GM04503 (cell line): ENCODE results near the gene BICRA.
"Not testable (repeated sequence)": the region's sequence is repeated elsewhere in the genome, so short reads cannot be mapped to it uniquely, and the experiment has no call there.

ENCODE experiments used
- DNase-seq: peaks from one replicate; pipeline ENCODE4 v3.0.0-alpha.2; 2012; ENCODE audit warnings: low read depth

The BICRA gene

DNA sequence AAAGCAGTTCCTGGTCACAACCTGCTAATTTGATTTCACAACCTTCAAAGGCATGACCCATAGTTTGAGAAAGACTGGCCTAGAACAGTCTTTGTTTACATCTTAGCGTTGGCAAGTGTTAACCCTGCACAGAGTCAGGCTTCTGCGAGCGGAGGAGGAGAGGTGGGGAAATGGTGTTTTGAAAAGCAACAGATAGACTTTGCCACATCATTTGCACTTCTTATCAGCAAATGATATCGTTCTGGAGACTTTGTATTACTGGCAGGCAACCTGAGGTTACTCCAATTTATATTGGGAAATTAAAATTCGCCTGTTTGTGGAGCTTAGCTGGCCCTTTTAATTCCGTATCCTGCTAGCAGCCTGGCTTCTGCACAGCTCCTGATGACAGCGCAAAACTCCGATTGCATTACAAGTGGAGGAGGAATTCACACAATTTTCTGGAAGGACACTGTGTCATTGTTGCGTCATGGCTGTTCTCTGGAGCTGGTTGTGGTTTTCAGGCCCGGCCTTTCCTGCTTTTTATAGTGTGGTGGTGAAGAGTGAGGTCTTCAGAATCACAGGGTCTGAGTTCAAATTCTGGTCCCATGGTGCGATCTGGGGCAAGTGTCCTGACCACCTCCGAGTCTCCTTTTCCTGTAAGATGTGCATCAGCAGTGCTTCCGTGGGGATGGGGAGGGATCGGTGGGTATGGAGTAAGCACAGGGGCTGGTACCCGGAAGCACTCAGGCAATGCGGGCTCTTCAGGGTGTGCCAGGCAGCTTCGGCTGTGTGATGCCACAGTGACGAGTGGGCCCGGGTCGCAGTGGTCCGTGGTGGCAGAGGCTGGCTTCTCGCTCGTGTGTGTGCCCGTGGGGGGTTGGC, 55.2 kb downstream of the BICRA start:
- peak; percentile 97 for DNase-seq

DNA sequence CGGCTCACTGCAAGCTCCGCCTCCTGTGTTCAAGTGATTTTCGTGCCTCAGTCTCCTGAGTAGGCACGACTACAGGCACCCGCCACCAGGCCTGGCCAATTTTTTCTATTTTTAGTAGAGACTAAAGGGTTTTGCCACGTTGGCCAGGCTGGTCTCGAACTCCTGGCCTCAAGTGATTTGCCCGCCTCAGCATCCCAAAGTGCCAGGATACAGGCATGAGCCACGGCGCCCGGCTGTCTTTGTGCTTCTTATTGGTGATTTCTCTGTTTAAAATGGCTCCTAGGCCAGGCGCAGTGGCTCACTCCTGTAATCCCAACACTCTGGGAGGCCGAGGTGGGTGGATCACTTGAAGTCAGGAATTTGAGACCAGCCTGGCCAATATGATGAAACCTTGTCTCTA, 59.6 kb downstream of the BICRA start:
- DNase-seq = not testable (repeated sequence)

DNA sequence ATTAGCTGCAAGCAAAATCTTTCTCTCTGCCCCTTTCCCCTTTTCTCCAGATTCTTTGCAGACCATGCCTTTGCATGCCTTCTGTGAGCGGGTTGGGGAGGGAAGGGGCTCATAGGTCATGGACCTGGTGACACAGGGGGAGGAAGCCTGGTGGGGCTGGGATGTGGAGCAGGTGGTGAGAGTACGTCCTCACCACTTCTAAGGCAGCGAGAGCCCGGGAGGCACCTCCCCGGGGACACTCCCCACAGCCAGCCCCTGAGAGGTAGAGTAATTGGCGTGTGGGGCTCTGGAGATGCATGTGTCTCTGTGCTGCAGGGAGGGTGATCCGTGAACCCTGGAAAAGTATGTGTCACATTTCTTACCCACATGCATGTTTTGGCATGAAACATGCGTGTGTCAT, 61.8 kb downstream of the BICRA start:
- no peak for DNase-seq

DNA sequence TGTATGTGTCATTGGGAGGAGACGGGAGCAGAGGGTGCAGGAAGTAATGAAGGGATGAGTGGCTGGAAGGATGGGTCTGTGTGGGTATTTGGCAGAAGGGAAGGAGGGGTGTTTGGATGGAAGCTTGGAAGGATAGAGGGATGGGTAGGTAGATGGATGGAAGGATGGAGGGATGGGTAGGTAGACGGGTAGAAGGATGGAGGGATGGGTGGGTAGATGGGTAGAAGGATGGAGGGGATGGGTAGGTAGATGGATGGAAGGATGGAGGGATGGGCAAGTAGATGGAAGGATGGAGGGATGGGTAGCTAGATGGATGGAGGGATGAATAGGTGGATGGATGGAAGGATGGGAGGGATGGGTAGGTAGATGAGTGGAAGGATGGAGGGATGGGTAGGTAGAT, 62.6 kb downstream of the BICRA start:
- DNase-seq = no peak

DNA sequence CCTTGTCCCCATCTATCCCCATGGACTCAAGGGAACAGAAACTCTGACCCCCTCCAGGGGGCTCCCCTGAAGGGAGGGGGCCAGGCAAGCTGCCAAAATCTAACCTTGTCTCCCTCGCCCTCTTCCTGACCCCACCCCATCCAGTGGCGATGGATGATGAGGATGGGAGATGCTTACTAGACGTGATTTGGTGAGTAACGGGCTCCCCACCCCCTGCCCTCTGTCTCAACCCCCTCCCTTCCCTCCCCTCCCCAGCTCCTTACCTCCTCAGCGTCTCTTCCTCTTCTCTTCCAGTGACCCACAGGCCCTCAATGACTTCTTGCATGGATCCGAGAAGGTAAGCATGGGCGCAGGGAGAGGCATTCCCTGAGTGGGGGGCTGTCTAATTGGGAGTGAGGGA, 64.5 kb downstream of the BICRA start:
- DNase-seq = no peak

DNA sequence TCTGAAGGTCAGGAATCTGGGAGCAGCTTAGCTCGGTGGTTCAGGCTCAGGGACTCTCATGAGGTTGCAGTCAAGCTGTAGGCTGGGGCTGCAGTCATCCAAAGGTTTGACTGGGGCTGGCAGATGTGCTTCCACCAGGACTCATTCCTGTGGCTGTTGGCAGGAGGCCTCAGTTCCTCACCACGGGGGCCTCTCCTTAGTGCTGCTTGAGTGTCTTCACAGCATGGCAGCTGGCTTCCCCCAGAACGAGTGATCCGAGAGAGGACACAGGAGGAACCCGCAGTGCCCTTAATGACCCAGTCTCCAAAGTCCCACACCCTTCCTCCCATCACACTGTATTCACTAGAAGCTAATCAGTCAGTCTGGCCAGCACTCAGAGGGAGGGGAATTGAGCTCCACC, 65.6 kb downstream of the BICRA start:
- no peak for DNase-seq

DNA sequence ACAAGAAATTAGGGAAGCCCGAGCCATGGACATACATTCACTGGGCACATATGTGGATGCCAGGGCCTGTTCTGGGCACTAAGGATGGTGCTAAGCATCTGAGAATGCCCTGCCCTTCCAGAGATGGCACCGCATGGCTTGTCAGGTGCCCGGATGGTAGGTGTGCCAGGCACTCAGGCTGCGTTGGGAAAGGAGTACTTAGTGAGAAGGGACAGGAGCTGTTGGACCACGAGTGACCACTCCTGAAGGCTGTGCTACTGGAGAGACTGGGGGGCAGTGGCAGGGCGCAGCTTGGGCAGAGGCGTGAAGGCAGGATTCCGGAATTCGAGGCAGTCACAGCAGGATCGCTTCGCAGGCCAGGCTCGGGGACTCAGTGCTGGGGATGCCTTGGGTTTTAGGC, 66.3 kb downstream of the BICRA start:
- DNase-seq = no peak

DNA sequence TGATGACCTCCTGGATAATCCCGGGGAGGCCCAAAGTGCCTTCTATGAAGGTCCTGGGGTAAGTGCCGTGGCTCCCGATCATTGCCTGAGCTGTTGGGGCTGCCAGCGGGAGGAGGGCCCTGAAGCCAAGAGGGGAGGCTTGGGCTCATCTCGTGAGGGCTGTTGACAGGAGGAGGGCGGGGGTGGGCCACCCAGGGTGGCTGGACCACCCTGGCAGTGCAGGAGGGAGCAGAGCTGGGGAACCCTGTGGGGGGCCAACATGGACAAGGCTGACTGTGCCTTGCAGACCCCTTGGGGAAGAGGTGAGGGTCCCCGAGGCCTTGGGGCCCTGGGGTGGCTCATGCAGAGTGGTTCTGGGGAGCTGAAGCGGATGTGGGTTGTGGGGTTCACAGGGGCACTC, 66.9 kb downstream of the BICRA start:
- DNase-seq = no peak

DNA sequence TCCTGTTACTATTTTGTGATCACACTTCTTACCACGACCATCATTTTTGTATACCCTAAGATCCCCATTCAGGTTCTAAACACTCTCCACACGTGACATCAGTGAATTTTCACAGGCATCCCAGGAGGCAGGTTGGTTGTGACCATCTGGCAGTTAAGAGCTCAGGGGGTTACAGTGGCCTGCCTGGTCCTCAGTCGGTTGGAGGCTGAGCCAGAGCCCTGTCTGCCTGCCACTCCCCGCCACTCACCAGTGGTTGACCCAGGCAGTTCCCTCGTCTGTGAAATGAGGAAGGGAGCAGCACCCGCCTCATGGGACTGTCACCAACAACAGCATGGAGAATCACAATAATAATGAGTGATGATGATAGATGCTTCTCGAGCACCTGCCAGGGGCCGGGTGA, 67.9 kb downstream of the BICRA start:
- DNase-seq = no peak

DNA sequence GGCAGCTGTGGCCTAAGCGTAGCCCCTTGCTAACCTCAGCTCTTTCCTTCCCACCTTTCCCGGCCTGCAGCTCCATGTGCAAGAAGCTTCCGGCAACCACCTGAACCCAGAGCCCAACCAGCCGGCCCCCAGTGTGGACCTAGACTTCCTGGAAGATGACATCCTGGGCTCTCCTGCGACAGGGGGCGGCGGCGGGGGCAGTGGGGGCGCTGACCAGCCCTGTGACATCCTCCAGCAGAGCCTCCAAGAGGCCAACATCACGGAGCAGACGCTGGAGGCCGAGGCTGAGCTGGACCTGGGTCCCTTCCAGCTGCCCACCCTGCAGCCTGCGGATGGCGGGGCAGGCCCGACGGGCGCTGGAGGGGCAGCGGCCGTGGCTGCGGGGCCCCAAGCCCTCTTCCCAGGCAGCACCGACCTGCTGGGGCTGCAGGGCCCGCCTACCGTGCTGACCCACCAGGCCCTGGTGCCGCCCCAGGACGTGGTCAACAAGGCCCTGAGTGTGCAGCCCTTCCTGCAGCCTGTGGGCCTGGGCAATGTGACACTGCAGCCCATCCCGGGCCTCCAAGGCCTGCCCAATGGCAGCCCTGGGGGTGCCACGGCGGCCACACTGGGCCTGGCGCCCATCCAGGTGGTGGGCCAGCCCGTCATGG, 70.4 kb downstream of the BICRA start:
- DNase-seq = no peak

DNA sequence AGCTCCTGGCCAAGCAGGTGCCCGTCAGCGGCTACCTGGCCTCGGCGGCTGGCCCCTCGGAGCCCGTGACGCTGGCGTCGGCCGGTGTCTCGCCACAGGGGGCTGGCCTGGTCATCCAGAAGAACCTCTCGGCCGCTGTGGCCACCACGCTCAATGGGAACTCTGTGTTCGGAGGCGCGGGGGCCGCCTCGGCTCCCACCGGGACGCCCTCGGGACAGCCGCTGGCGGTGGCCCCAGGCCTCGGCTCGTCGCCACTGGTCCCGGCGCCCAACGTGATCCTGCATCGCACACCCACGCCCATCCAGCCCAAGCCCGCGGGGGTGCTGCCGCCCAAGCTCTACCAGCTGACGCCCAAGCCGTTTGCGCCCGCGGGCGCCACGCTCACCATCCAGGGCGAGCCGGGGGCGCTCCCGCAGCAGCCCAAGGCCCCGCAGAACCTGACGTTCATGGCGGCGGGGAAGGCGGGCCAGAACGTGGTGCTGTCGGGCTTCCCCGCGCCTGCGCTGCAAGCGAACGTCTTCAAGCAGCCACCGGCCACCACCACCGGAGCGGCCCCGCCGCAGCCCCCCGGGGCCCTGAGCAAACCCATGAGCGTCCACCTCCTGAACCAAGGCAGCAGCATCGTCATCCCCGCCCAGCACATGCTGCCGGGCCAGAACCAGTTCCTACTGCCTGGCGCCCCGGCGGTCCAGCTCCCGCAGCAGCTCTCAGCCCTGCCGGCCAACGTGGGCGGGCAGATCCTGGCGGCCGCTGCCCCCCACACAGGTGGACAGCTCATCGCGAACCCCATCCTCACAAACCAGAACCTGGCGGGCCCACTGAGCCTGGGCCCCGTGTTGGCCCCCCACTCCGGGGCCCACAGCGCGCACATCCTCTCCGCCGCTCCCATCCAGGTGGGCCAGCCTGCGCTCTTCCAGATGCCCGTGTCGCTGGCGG, 71.3 kb downstream of the BICRA start:
- no peak for DNase-seq

DNA sequence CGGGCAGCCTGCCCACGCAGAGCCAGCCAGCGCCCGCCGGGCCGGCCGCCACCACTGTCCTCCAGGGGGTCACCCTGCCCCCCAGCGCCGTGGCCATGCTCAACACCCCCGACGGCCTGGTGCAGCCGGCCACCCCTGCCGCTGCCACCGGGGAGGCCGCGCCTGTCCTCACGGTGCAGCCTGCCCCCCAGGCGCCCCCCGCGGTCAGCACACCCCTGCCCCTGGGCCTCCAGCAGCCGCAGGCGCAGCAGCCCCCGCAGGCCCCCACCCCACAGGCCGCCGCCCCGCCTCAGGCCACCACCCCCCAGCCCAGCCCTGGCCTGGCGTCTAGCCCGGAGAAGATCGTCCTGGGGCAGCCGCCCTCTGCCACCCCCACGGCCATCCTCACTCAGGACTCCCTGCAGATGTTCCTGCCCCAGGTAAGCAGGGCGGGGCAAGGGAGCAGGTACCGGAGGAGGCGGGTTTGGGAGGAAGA, 72.0 kb downstream of the BICRA start:
- no peak for DNase-seq

DNA sequence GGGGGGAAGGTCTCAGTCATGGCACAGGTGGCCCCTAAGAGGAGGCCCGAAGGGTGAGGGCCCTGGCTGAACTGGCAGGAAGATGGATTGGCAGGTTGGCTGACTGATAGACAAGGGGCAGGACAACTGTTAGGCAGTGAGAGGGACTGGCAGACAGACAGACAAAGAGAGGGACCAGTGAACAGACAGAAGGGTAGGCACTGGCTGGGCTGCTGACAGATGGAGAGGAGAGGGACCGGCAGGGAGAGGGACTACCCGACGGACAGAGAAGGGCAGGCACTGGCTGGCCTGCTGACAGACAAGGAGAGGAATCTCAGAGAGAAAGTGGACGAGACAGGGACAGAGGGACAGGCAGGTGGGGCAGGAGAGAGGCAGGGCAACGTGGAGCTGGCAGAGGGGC, 72.5 kb downstream of the BICRA start:
- no peak for DNase-seq

DNA sequence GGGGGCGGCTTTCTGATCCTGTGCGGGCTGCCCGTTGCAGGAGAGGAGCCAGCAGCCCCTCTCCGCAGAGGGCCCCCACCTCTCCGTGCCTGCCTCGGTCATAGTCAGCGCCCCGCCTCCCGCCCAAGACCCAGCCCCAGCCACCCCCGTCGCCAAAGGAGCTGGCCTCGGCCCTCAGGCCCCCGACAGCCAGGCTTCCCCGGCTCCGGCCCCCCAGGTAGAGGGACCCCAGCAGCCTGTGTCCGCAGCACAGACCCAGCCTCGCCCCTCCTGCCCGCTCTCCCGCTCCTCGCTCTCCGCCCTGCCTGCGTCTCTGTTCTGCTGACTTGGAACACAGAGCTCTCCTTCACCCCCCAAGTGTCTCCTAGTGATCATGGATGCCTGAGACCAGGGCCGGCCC, 73.0 kb downstream of the BICRA start:
- no peak for DNase-seq

DNA sequence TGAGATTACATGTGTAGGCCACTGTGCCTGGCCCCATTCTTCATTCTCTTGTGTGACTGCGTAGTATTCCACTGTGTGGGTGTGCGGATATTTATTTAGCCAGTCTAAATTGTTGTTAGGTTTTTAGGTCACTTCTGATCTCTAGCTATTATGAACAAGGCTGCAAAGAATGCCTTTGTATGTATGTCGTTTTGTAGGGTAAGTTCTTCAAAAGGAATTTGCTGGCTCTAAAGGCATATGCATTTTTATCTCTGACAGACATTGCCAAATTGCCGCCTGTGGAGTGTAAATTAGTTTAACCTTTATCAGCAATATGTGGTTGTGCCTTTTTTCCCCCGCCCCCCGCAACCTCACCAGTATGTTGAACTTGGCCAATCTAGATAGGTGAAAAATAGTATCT, 74.0 kb downstream of the BICRA start:
- DNase-seq = no peak

DNA sequence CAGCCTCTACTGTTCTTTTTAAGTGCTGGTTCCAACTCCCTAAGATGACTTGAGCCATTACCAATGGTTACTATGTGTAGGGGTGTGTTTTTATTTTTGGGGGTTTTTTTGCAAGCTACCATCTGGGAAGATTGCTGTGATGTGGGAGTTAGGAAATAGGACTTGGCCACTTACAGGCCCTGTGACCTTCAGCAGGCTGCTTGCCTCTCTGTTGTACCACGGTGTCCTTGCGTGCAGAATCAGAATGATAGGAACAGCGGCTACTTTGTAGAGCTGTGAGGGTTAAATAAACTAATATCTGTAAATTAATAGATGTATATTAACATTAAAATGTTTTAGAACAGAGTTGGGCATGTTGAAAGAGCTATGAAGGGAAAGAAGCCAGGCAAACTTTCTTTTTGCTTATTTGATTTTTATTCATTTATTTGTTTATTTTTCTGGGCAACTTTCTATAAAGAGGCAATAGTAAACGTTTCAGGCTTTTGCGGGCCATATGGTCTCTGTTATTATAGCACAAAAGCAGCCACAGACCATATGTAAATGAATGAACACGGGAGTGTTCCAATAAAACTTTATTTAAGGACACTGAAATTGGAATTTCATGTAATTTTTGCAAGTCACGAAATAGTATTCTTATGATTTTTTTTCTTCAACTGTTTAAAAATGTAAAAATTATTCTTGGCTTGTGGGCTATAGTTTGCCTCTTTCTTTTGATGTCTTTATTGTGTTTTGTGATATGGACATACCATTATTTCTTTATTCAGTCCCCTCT, 77.9 kb downstream of the BICRA start:
- no peak for DNase-seq

DNA sequence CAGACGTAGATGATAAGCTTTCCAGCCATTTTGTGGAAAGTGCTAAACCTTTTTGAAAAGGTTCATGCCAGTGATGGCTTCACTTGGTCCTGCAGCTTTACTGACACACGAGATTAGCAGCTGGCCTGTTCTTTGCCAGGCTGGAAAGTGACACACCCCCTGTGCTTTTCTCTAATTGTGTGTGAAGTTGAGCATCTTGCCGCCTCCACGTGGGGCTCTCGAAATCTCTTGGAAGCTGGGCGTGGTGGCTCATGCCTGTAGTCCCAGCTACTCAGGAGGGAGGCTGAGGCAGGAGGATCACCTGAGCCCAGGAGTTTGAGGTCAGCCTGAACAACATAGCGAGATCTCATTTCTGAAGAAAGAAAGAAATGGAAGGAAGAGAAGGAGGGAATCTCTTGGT, 79.0 kb downstream of the BICRA start:
- no peak for DNase-seq

DNA sequence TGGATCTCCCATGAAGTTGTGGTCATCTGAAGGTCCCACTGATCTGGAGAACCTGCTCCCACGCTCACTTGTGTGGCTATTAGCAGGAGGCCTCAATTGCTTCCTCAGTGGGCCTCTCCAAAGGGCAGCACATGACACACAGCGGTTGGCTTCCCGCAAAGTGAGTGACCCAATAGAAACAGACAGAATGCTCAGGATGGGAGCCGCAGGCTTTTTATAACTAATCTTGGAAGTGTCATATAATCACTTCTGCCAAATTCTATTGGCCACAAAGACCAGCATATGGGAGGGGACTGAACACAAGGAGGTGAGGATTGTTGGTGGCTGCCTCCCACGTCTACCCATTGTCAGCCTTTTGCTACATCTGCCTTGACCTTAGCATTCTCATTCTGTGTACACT, 82.2 kb downstream of the BICRA start:
- DNase-seq = no peak

DNA sequence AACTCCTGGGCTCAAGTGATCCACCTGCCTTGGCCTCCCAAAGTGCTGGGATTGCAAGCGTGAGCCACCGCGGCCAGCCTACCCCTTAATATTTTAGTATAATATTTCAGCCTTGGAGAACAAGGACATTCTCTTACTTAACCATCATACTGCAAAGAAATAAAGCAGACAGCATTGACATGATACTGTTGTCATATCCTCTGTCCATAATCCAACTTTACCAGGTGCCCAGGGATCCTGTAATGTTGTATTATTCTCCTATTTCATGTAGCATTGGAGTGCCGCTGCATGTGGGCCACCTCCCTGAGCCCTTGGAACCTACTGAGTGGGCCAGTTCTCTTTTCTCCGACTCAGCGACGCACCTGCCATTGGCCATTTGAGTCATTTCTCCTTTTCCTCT, 82.8 kb downstream of the BICRA start:
- no peak for DNase-seq

DNA sequence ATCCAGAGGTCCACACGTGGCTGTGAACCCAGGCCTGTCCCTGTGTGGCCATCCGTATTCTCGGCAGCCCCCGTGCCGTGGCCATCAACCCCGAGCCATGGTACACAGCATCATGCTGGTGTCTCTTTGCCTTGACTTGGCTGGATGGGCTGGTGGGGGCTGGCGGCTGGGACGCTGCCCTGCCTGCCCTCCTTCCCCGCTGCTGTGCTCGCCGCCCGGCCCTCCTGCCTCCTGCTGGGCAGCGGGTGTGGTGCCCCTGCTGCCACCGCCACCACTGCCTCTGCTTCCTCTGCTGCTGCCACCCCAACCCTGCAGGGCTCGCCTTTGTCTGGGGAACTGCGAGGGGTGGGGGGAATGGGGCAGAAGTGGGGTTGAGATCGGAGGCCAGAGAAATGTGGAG, 84.6 kb downstream of the BICRA start:
- DNase-seq = no peak

DNA sequence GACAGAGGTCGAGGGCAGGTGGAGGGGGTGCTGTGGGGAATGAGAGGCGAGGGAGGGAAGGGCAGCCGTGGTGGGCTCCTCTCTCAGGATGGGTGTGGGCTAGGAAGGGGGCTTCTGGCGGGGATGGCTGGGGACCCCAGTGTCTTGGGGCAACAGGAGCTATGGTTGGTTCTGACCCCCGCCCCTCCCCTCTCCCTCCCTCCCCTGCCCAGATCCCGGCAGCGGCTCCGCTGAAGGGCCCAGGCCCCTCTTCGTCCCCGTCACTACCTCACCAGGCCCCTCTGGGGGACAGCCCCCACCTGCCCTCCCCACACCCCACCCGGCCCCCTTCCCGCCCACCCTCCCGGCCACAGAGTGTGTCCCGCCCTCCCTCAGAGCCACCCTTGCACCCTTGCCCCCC, 85.0 kb downstream of the BICRA start:
- no peak for DNase-seq
